Activated T-helper 1 cell treated with anti-CD3 and anti-CD28 coated beads, Interleukin-2, amount 50 U/mL, for 16 hours (primary cell): Measurements from ENCODE around the gene MEIOC.
A peak's percentile ranks its signal among the peaks of the same experiment; 100 is the strongest.
"Not testable (repeated sequence)": the region's sequence is repeated elsewhere in the genome, so short reads cannot be mapped to it uniquely, and the experiment has no call there.

Experiments used
- DNase-seq, 2 donors: peaks; one replicate each; pipeline ENCODE4 v3.0.0-alpha.2; 2020; ENCODE audit warnings: low read depth in 1 of 2, low spot score in 1 of 2

MEIOC gene

GRCh38 chr17:44655983-44656710 is at the start of gene MEIOC:
TSS of gene MEIOC (plus strand) at chr17:44656468. CDS start at chr17:44656614, 146 bp downstream.
- peak in 1 of 2 donors; percentile 3 for DNase-seq

- no peak for DNase-seq
These were observed 49.6 kb upstream of the MEIOC start for GRCh38 chr17:44606658-44607057.

- DNase-seq = no peak
These were observed 48.2 kb upstream of the MEIOC start for GRCh38 chr17:44607836-44608690.

- no peak for DNase-seq
These were observed 47.4 kb upstream of the MEIOC start for GRCh38 chr17:44608727-44609435.

GRCh38 chr17:44610331-44610730 is 45.9 kb upstream of the MEIOC start:
- DNase-seq = no peak

- DNase-seq = no peak
These were observed 45.4 kb upstream of the MEIOC start for GRCh38 chr17:44610871-44611270.

GRCh38 chr17:44614862-44615261 is 41.4 kb upstream of the MEIOC start:
- DNase-seq = no peak

GRCh38 chr17:44618652-44619051 is 37.6 kb upstream of the MEIOC start:
- not testable (repeated sequence) for DNase-seq

- DNase-seq = no peak
These were observed 33.1 kb upstream of the MEIOC start for GRCh38 chr17:44623070-44623725.

- DNase-seq = no peak
These were observed 28.6 kb upstream of the MEIOC start for GRCh38 chr17:44627513-44628242.

- no peak for DNase-seq
These were observed 27.8 kb upstream of the MEIOC start for GRCh38 chr17:44628243-44629188.

GRCh38 chr17:44629314-44629713 is 27.0 kb upstream of the MEIOC start:
- DNase-seq = no peak

GRCh38 chr17:44630703-44631102 is 25.6 kb upstream of the MEIOC start:
- no peak for DNase-seq

GRCh38 chr17:44633998-44634397 is 22.3 kb upstream of the MEIOC start:
- no peak for DNase-seq

GRCh38 chr17:44634401-44634800 is 21.9 kb upstream of the MEIOC start:
- DNase-seq = not testable (repeated sequence)

- DNase-seq = no peak
These were observed 19.7 kb upstream of the MEIOC start for GRCh38 chr17:44636562-44636961.

GRCh38 chr17:44637066-44637465 is 19.2 kb upstream of the MEIOC start:
- DNase-seq = no peak

- no peak for DNase-seq
These were observed 13.4 kb upstream of the MEIOC start for GRCh38 chr17:44642834-44643233.

- DNase-seq = no peak
These were observed 10.9 kb upstream of the MEIOC start for GRCh38 chr17:44645341-44645740.
